GM23338 (cell line): ENCODE results near the gene TYMS. TPM values are rescaled to one million over a fixed set of nuclear protein-coding genes. Genes with fewer than 3 reads are reported as not detected.

Source experiments
- ATAC-seq: fragments of 200-7000 bp; cut with Tn5 transposase; 3 replicates; pipeline ENCODE4 v1.9.1; 2020
- DNase-seq: peaks from one replicate; pipeline ENCODE4 v3.0.0-alpha.2; 2015; ENCODE audit warnings: low spot score
- H2AFZ ChIP-seq: fragments of 200-600 bp; sonication (generic); 2 replicates; pipeline ENCODE4 v1.8.0; 2016; ENCODE audit warnings: antibody characterized with exemption, mild to moderate bottlenecking, moderate library complexity
- H3F3A ChIP-seq: fragments of 200-600 bp; sonication (generic); replicated peaks from 2 replicates; pipeline ENCODE4 v1.8.0; 2017; ENCODE audit warnings: antibody characterized with exemption, mixed run types, low read depth
- H3K27ac ChIP-seq: fragments of 200-600 bp; sonication (generic); 2 replicates; pipeline ENCODE4 v1.6.1; 2016; ENCODE audit warnings: low read depth
- H3K27me3 ChIP-seq: fragments of 200-600 bp; sonication (generic); 2 replicates; pipeline ENCODE4 v1.8.0; 2016; ENCODE audit warnings: mild to moderate bottlenecking, mixed run types, moderate library complexity; ENCODE audit not compliant: insufficient read depth
- H3K36me3 ChIP-seq: fragments of 200-600 bp; sonication (generic); 2 replicates; pipeline ENCODE4 v1.8.0; 2016; ENCODE audit warnings: mild to moderate bottlenecking; ENCODE audit not compliant: insufficient read depth
- H3K4me1 ChIP-seq: fragments of 200-600 bp; sonication (generic); 2 replicates; pipeline ENCODE4 v1.8.0; 2016; ENCODE audit warnings: mild to moderate bottlenecking, moderate library complexity; ENCODE audit not compliant: insufficient read depth
- H3K4me2 ChIP-seq: fragments of 200-600 bp; sonication (generic); 2 replicates; pipeline ENCODE4 v1.7.1; 2017; ENCODE audit warnings: mixed run types
- H3K4me3 ChIP-seq: fragments of 200-600 bp; sonication (generic); 2 replicates; pipeline ENCODE4 v1.6.1; 2016; ENCODE audit warnings: mixed run types
- H3K79me2 ChIP-seq: fragments of 200-600 bp; sonication (generic); replicated peaks from 2 replicates; pipeline ENCODE4 v1.8.0; 2017; ENCODE audit warnings: mild to moderate bottlenecking; ENCODE audit not compliant: insufficient read depth
- H3K9me2 ChIP-seq: fragments of 200-600 bp; sonication (generic); 2 replicates; pipeline ENCODE4 v1.8.0; 2017; ENCODE audit not compliant: insufficient read depth
- H4K20me1 ChIP-seq: fragments of 200-600 bp; sonication (generic); replicated peaks from 2 replicates; pipeline ENCODE4 v1.8.0; 2017; ENCODE audit warnings: mild to moderate bottlenecking; ENCODE audit not compliant: insufficient read depth
- H3K27ac Mint-ChIP-seq: 2 replicates; pipeline ENCODE4 v1.8.0; 2020; ENCODE audit warnings: inconsistent platforms, mild to moderate bottlenecking, moderate library complexity, mixed read lengths
- H3K27me3 Mint-ChIP-seq: 3 replicates; pipeline ENCODE4 v1.8.0; 2022; ENCODE audit warnings: low read depth, mild to moderate bottlenecking, moderate library complexity, mixed read lengths, inconsistent platforms; ENCODE audit not compliant: insufficient read depth, poor library complexity
- H3K36me3 Mint-ChIP-seq: 3 replicates; pipeline ENCODE4 v1.8.0; 2021; ENCODE audit warnings: low read depth, mild to moderate bottlenecking, inconsistent platforms, moderate library complexity, mixed read lengths
- H3K4me1 Mint-ChIP-seq: 3 replicates; pipeline ENCODE4 v1.8.0; 2020; ENCODE audit warnings: mild to moderate bottlenecking, inconsistent platforms, mixed read lengths
- H3K4me3 Mint-ChIP-seq: 3 replicates; pipeline ENCODE4 v1.8.0; 2021; ENCODE audit warnings: moderate library complexity, mild to moderate bottlenecking, inconsistent platforms, mixed read lengths
- H3K9me3 Mint-ChIP-seq: 3 replicates; pipeline ENCODE4 v1.8.0; 2020; ENCODE audit warnings: moderate library complexity, mild to moderate bottlenecking, inconsistent platforms, mixed read lengths
- CREB1 ChIP-seq: fragments of 250-450 bp; sonication (Bioruptor Pico); IDR thresholded peaks from 2 replicates; pipeline ENCODE4 v1.5.0; 2020; ENCODE audit warnings: low read depth, mild to moderate bottlenecking, moderate library complexity
- CTCF ChIP-seq, 2 experiments: fragments of 200-600 bp in 1 of 2; sonication (generic) in 1 of 2; conservative IDR thresholded peaks; 2 replicates each; pipeline versions ENCODE4 v1.5.1 to v1.6.1; 2016 to 2017; ENCODE audit warnings: antibody characterized with exemption in 2 of 2, low read depth in 2 of 2, mild to moderate bottlenecking in 2 of 2, moderate library complexity in 1 of 2
- ETS1 ChIP-seq: IDR thresholded peaks from 2 replicates; pipeline ENCODE4 v1.6.1; 2016; ENCODE audit warnings: antibody characterized with exemption
- EZH2 ChIP-seq: fragments of 200-600 bp; sonication (generic); IDR thresholded peaks from one replicate; pipeline ENCODE4 v1.8.0; 2017; ENCODE audit warnings: antibody characterized with exemption, mild to moderate bottlenecking, low read depth; ENCODE audit not compliant: unreplicated experiment
- EZH2phosphoT487 ChIP-seq: fragments of 200-600 bp; sonication (generic); IDR thresholded peaks from one replicate; pipeline ENCODE4 v1.8.1; 2018; ENCODE audit warnings: antibody characterized with exemption; ENCODE audit not compliant: unreplicated experiment
- NANOG ChIP-seq: IDR thresholded peaks from 2 replicates; pipeline ENCODE4 v1.6.1; 2016; ENCODE audit warnings: antibody characterized with exemption, borderline replicate concordance
- REST ChIP-seq: IDR thresholded peaks from one replicate; pipeline ENCODE4 v1.6.1; 2018; ENCODE audit warnings: antibody characterized with exemption; ENCODE audit not compliant: unreplicated experiment
- STAT1 ChIP-seq: IDR thresholded peaks from one replicate; pipeline ENCODE4 v1.6.1; 2016; ENCODE audit warnings: antibody characterized with exemption; ENCODE audit not compliant: unreplicated experiment
- ZNF114 ChIP-seq: fragments of 250-450 bp; sonication (Bioruptor Pico); IDR thresholded peaks from 2 replicates; pipeline ENCODE4 v1.5.0; 2020; ENCODE audit warnings: mild to moderate bottlenecking, moderate library complexity
- ZNF331 ChIP-seq: fragments of 250-450 bp; sonication (Bioruptor Pico); IDR thresholded peaks from 2 replicates; pipeline ENCODE4 v1.5.0; 2020; ENCODE audit warnings: low read depth, mild to moderate bottlenecking, moderate library complexity
- ZNF462 ChIP-seq: fragments of 250-450 bp; sonication (Bioruptor Pico); IDR thresholded peaks from 2 replicates; pipeline ENCODE4 v1.5.0; 2020; ENCODE audit warnings: mild to moderate bottlenecking, moderate library complexity
- polyA plus RNA-seq: library from polyadenylated mRNA; unstranded; fragments of >200 nt; fragmentation: Nextera tagmentation; extraction: Ambion mirVana; gene quantifications from 2 replicates; pipeline ENCODE4 v1.2.1, GENCODE V29; 2016
- total RNA-seq: library from RNA; depleted of rRNA; stranded (reverse); fragments of >200 nt; shearing (Covaris generic); gene quantifications from 2 replicates; pipeline ENCODE4 v1.2.3, GENCODE V29; 2014

The TYMS gene
- total and polyA plus RNA-seq, 2 experiments from 2014 or later, result 52.9 to 72.3 TPM

- H3K4me1 Mint-ChIP-seq, result no peaks in the 10 kb centered on the region
- DNase-seq (no peak), ATAC-seq (no peak)
- Histone ChIP-seq H3K4me1 (no peaks in the 10 kb centered on the region), H4K20me1 (no peaks in the 10 kb centered on the region), H3K79me2 (no peaks in the 10 kb centered on the region), H3K4me3 (no peak overlapping the region), H3K4me2 (no peak overlapping the region), H3K9me2 (peaks cover 3% of the 10 kb centered on the region; the same call in 1 of the 2 replicates), H2AFZ (no peak overlapping the region), H3K27ac (no peak overlapping the region), H3K27me3 (no peaks in the 10 kb centered on the region), H3K36me3 (no peaks in the 10 kb centered on the region), H3F3A (no peaks in the 10 kb centered on the region)
- H3K4me3 Mint-ChIP-seq, result no peak overlapping the region
- H3K27me3 Mint-ChIP-seq, result peaks cover 2% of the 10 kb centered on the region
- no peak for TF ChIP-seq ZNF114
- no peak for TF ChIP-seq CTCF (conservative IDR thresholded peaks at IDR 0.05; ENCODE audit: low read depth in 2 of 2)
- no peak for TF ChIP-seq ZNF331 (CRISPR knock-in tag)
- no peak for TF ChIP-seq ETS1
- no peak for TF ChIP-seq CREB1 (CRISPR knock-in tag)
- no peak for TF ChIP-seq NANOG
- TF ChIP-seq EZH2phosphoT487, result no peak
- no peak for TF ChIP-seq STAT1
- no peak for TF ChIP-seq ZNF462 (CRISPR knock-in tag)
- no peak for TF ChIP-seq EZH2
- no peak for TF ChIP-seq REST
- no peaks in the 10 kb centered on the region for H3K9me3 Mint-ChIP-seq
- H3K36me3 Mint-ChIP-seq, result no peaks in the 10 kb centered on the region
- H3K27ac Mint-ChIP-seq, result no peak overlapping the region
Observed at GRCh38 chr18:615092-615521, 42.3 kb upstream of the TYMS start.
